Measurements from ENCODE around the gene APH1B.
A peak's percentile ranks its signal among the peaks of the same experiment; 100 is the strongest.
"Not testable (repeated sequence)": the region's sequence is repeated elsewhere in the genome, so short reads cannot be mapped to it uniquely, and the experiment has no call there.

APH1B gene

GRCh38 chr15:63277038-63277892 is at the start of gene APH1B:
TSS of gene APH1B (plus strand) at chr15:63277605. CDS start at chr15:63277624, 19 bp downstream.
- H3K9ac ChIP-seq (ENCODE audit: low read depth in 1 of 2, low read length in 2 of 2), result peak within 1 kb of the TSS; percentile 85 to 90
- H3K9me3 ChIP-seq (ENCODE audit: control insufficient read depth in 1 of 2, low read length in 2 of 2), result no peaks in the 10 kb centered on the region
- no peaks in the 10 kb centered on the region for H3K27me3 ChIP-seq (ENCODE audit: control insufficient read depth in 1 of 2, insufficient read depth in 2 of 2, low read length in 2 of 2)
- H3K36me3 ChIP-seq (ENCODE audit: control insufficient read depth in 1 of 2, insufficient read depth in 2 of 2, low read length in 2 of 2), result peaks cover 0 to 7% of the 10 kb centered on the region in 2 donors
- peak within 1 kb of the TSS; percentile 58 for H3K27ac ChIP-seq (ENCODE audit: low read depth, low read length)
- H3K4me3 ChIP-seq (ENCODE audit: low read depth in 1 of 2, low read length in 2 of 2), result peak within 1 kb of the TSS; percentile 83 to 84
- H3K4me1 ChIP-seq (ENCODE audit: control insufficient read depth in 1 of 2, insufficient read depth in 2 of 2, low read length in 2 of 2), result peaks cover 0 to 9% of the 10 kb centered on the region in 2 donors

GRCh38 chr15:63227689-63228088 is 49.7 kb upstream of the APH1B start:
- Histone ChIP-seq H3K4me1 (ENCODE audit: control insufficient read depth in 1 of 2, insufficient read depth in 2 of 2, low read length in 2 of 2) (peaks cover 32 to 39% of the 10 kb centered on the region in 2 donors), H3K36me3 (ENCODE audit: control insufficient read depth in 1 of 2, insufficient read depth in 2 of 2, low read length in 2 of 2) (no peaks in the 10 kb centered on the region), H3K9me3 (ENCODE audit: control insufficient read depth in 1 of 2, low read length in 2 of 2) (no peaks in the 10 kb centered on the region), H3K27ac (ENCODE audit: low read depth, low read length) (no peak overlapping the region), H3K27me3 (ENCODE audit: control insufficient read depth in 1 of 2, insufficient read depth in 2 of 2, low read length in 2 of 2) (no peaks in the 10 kb centered on the region), H3K9ac (ENCODE audit: low read depth in 1 of 2, low read length in 2 of 2) (no peak overlapping the region), H3K4me3 (ENCODE audit: low read depth in 1 of 2, low read length in 2 of 2) (no peak overlapping the region)

- no peak overlapping the region for H3K27ac ChIP-seq (ENCODE audit: low read depth, low read length)
- no peak overlapping the region for H3K4me3 ChIP-seq (ENCODE audit: low read depth in 1 of 2, low read length in 2 of 2)
- H3K27me3 ChIP-seq (ENCODE audit: control insufficient read depth in 1 of 2, insufficient read depth in 2 of 2, low read length in 2 of 2), result no peaks in the 10 kb centered on the region
- H3K9ac ChIP-seq (ENCODE audit: low read depth in 1 of 2, low read length in 2 of 2), result no peak overlapping the region
- no peaks in the 10 kb centered on the region for H3K36me3 ChIP-seq (ENCODE audit: control insufficient read depth in 1 of 2, insufficient read depth in 2 of 2, low read length in 2 of 2)
- H3K4me1 ChIP-seq (ENCODE audit: control insufficient read depth in 1 of 2, insufficient read depth in 2 of 2, low read length in 2 of 2), result peaks cover 43 to 47% of the 10 kb centered on the region in 2 donors
- H3K9me3 ChIP-seq (ENCODE audit: control insufficient read depth in 1 of 2, low read length in 2 of 2), result no peaks in the 10 kb centered on the region
Observed at GRCh38 chr15:63231206-63231605, 46.2 kb upstream of the APH1B start.

GRCh38 chr15:63231706-63232105 is 45.7 kb upstream of the APH1B start:
- Histone ChIP-seq H3K4me1 (ENCODE audit: control insufficient read depth in 1 of 2, insufficient read depth in 2 of 2, low read length in 2 of 2) (peaks cover 40 to 42% of the 10 kb centered on the region in 2 donors), H3K27me3 (ENCODE audit: control insufficient read depth in 1 of 2, insufficient read depth in 2 of 2, low read length in 2 of 2) (no peaks in the 10 kb centered on the region), H3K27ac (ENCODE audit: low read depth, low read length) (no peak overlapping the region), H3K9me3 (ENCODE audit: control insufficient read depth in 1 of 2, low read length in 2 of 2) (no peaks in the 10 kb centered on the region), H3K4me3 (ENCODE audit: low read depth in 1 of 2, low read length in 2 of 2) (no peak overlapping the region), H3K36me3 (ENCODE audit: control insufficient read depth in 1 of 2, insufficient read depth in 2 of 2, low read length in 2 of 2) (no peaks in the 10 kb centered on the region), H3K9ac (ENCODE audit: low read depth in 1 of 2, low read length in 2 of 2) (no peak overlapping the region)

GRCh38 chr15:63232405-63232804 is 45.0 kb upstream of the APH1B start:
- H3K36me3 ChIP-seq (ENCODE audit: control insufficient read depth in 1 of 2, insufficient read depth in 2 of 2, low read length in 2 of 2), result no peaks in the 10 kb centered on the region
- H3K4me3 ChIP-seq (ENCODE audit: low read depth in 1 of 2, low read length in 2 of 2), result no peak overlapping the region
- no peaks in the 10 kb centered on the region for H3K27me3 ChIP-seq (ENCODE audit: control insufficient read depth in 1 of 2, insufficient read depth in 2 of 2, low read length in 2 of 2)
- H3K9ac ChIP-seq (ENCODE audit: low read depth in 1 of 2, low read length in 2 of 2), result no peak overlapping the region
- H3K27ac ChIP-seq (ENCODE audit: low read depth, low read length), result no peak overlapping the region
- no peaks in the 10 kb centered on the region for H3K9me3 ChIP-seq (ENCODE audit: control insufficient read depth in 1 of 2, low read length in 2 of 2)
- H3K4me1 ChIP-seq (ENCODE audit: control insufficient read depth in 1 of 2, insufficient read depth in 2 of 2, low read length in 2 of 2), result peaks cover 34 to 36% of the 10 kb centered on the region in 2 donors

GRCh38 chr15:63232943-63233342 is 44.5 kb upstream of the APH1B start:
- H3K27me3 ChIP-seq (ENCODE audit: control insufficient read depth in 1 of 2, insufficient read depth in 2 of 2, low read length in 2 of 2), result no peaks in the 10 kb centered on the region
- no peaks in the 10 kb centered on the region for H3K9me3 ChIP-seq (ENCODE audit: control insufficient read depth in 1 of 2, low read length in 2 of 2)
- H3K4me1 ChIP-seq (ENCODE audit: control insufficient read depth in 1 of 2, insufficient read depth in 2 of 2, low read length in 2 of 2), result peaks cover 32 to 33% of the 10 kb centered on the region in 2 donors
- no peaks in the 10 kb centered on the region for H3K36me3 ChIP-seq (ENCODE audit: control insufficient read depth in 1 of 2, insufficient read depth in 2 of 2, low read length in 2 of 2)
- H3K9ac ChIP-seq (ENCODE audit: low read depth in 1 of 2, low read length in 2 of 2), result no peak overlapping the region
- no peak overlapping the region for H3K4me3 ChIP-seq (ENCODE audit: low read depth in 1 of 2, low read length in 2 of 2)
- no peak overlapping the region for H3K27ac ChIP-seq (ENCODE audit: low read depth, low read length)

- Histone ChIP-seq H3K9ac (ENCODE audit: low read depth in 1 of 2, low read length in 2 of 2) (peak overlapping the region; percentile 25 to 36), H3K36me3 (ENCODE audit: control insufficient read depth in 1 of 2, insufficient read depth in 2 of 2, low read length in 2 of 2) (no peaks in the 10 kb centered on the region), H3K4me1 (ENCODE audit: control insufficient read depth in 1 of 2, insufficient read depth in 2 of 2, low read length in 2 of 2) (peaks cover 28 to 29% of the 10 kb centered on the region in 2 donors), H3K9me3 (ENCODE audit: control insufficient read depth in 1 of 2, low read length in 2 of 2) (no peaks in the 10 kb centered on the region), H3K4me3 (ENCODE audit: low read depth in 1 of 2, low read length in 2 of 2) (peak overlapping the region; percentile 37 to 43), H3K27me3 (ENCODE audit: control insufficient read depth in 1 of 2, insufficient read depth in 2 of 2, low read length in 2 of 2) (no peaks in the 10 kb centered on the region), H3K27ac (ENCODE audit: low read depth, low read length) (peak overlapping the region; percentile 26)
Observed at GRCh38 chr15:63233667-63234423, 43.6 kb upstream of the APH1B start.

- peak overlapping the region in 1 of 2 donors; percentile 37 for H3K4me3 ChIP-seq (ENCODE audit: low read depth in 1 of 2, low read length in 2 of 2)
- no peaks in the 10 kb centered on the region for H3K9me3 ChIP-seq (ENCODE audit: control insufficient read depth in 1 of 2, low read length in 2 of 2)
- H3K27me3 ChIP-seq (ENCODE audit: control insufficient read depth in 1 of 2, insufficient read depth in 2 of 2, low read length in 2 of 2), result no peaks in the 10 kb centered on the region
- H3K27ac ChIP-seq (ENCODE audit: low read depth, low read length), result peak overlapping the region; percentile 33
- no peaks in the 10 kb centered on the region for H3K36me3 ChIP-seq (ENCODE audit: control insufficient read depth in 1 of 2, insufficient read depth in 2 of 2, low read length in 2 of 2)
- H3K4me1 ChIP-seq (ENCODE audit: control insufficient read depth in 1 of 2, insufficient read depth in 2 of 2, low read length in 2 of 2), result peaks cover 25 to 30% of the 10 kb centered on the region in 2 donors
- peak overlapping the region; percentile 36 to 44 for H3K9ac ChIP-seq (ENCODE audit: low read depth in 1 of 2, low read length in 2 of 2)
Observed at GRCh38 chr15:63234451-63234870, 42.9 kb upstream of the APH1B start.

- no peaks in the 10 kb centered on the region for H3K9me3 ChIP-seq (ENCODE audit: control insufficient read depth in 1 of 2, low read length in 2 of 2)
- peaks cover 19 to 31% of the 10 kb centered on the region in 2 donors for H3K4me1 ChIP-seq (ENCODE audit: control insufficient read depth in 1 of 2, insufficient read depth in 2 of 2, low read length in 2 of 2)
- no peaks in the 10 kb centered on the region for H3K36me3 ChIP-seq (ENCODE audit: control insufficient read depth in 1 of 2, insufficient read depth in 2 of 2, low read length in 2 of 2)
- H3K27me3 ChIP-seq (ENCODE audit: control insufficient read depth in 1 of 2, insufficient read depth in 2 of 2, low read length in 2 of 2), result no peaks in the 10 kb centered on the region
- no peak overlapping the region for H3K9ac ChIP-seq (ENCODE audit: low read depth in 1 of 2, low read length in 2 of 2)
- no peak overlapping the region for H3K4me3 ChIP-seq (ENCODE audit: low read depth in 1 of 2, low read length in 2 of 2)
- no peak overlapping the region for H3K27ac ChIP-seq (ENCODE audit: low read depth, low read length)
Observed at GRCh38 chr15:63236272-63236671, 41.1 kb upstream of the APH1B start.

- not testable (repeated sequence) for H3K27me3 ChIP-seq (ENCODE audit: control insufficient read depth in 1 of 2, insufficient read depth in 2 of 2, low read length in 2 of 2); H3K9me3 ChIP-seq (ENCODE audit: control insufficient read depth in 1 of 2, low read length in 2 of 2); H3K9ac ChIP-seq (ENCODE audit: low read depth in 1 of 2, low read length in 2 of 2); H3K36me3 ChIP-seq (ENCODE audit: control insufficient read depth in 1 of 2, insufficient read depth in 2 of 2, low read length in 2 of 2); H3K4me3 ChIP-seq (ENCODE audit: low read depth in 1 of 2, low read length in 2 of 2); H3K27ac ChIP-seq (ENCODE audit: low read depth, low read length)
- H3K4me1 ChIP-seq (ENCODE audit: control insufficient read depth in 1 of 2, insufficient read depth in 2 of 2, low read length in 2 of 2), result peaks cover 19 to 28% of the 10 kb centered on the region in 2 donors
Observed at GRCh38 chr15:63237086-63237485, 40.3 kb upstream of the APH1B start.
